ENCODE results near the gene HOXB3. TPM values are rescaled to one million over a fixed set of nuclear protein-coding genes. Genes with fewer than 3 reads are reported as not detected.
"Not testable (repeated sequence)": the region's sequence is repeated elsewhere in the genome, so short reads cannot be mapped to it uniquely, and the experiment has no call there.

The HOXB3 gene
- total RNA-seq, 1 donor from 2014 or later, result not detected

DNA sequence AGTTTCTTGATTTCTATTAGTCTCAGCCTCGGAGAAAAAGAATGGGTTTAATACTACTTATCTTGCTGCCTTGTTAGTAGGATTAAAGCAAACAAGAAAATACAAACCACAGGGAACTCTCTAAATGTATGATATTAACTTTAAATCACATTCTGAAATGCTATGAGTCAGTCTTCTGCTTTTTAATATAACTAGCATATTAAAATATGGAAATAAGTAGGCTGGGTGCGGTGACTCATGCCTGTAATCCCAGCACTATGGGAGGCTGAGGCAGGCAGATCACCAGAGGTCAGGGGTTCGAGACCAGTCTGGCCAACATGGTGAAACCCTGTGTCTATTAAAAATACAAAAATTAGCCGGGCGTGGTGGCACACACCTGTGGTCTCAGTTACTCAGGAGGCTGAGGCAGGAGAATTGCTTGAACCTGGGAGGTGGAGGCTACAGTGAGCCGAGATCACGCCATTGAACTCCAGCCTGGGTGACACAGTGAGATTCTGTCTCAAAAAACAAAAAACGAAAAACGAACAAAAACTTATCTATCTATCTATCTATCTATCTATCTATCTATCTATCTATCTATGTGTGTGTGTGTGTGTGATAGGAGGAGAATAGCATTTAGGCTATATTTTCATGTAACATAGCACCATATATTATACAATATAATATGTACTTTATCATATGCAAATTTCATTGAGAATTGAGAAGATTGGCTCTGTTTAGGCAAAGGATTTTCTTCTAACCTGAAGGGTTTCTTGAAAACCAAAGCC lies 54.1 kb downstream of the HOXB3 start:
- DNase-seq (ENCODE audit: low spot score in 2 of 2); FAIRE-seq: not testable (repeated sequence)

DNA sequence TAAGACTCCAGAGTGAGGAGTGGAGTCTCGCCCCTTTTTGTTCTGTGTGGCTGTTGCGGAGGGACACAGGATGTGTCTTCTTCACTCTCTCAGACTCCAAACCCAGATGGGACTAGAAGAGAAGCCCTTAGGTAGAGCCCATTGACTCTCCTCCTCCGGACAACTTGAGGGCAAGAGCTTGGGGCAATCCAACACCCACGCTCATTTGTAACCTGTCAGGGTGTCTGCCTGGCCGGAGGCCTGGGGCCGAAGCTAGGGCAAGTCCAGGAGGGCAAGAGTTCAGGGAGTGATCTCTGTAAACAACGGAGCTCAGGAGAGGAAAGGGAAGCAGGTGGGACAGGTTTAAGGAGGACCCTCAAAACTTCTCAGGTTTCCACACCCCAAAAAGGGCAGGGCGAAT lies 57.8 kb downstream of the HOXB3 start:
- DNase-seq (ENCODE audit: low spot score in 2 of 2), result no peak
- FAIRE-seq, result no peak

DNA sequence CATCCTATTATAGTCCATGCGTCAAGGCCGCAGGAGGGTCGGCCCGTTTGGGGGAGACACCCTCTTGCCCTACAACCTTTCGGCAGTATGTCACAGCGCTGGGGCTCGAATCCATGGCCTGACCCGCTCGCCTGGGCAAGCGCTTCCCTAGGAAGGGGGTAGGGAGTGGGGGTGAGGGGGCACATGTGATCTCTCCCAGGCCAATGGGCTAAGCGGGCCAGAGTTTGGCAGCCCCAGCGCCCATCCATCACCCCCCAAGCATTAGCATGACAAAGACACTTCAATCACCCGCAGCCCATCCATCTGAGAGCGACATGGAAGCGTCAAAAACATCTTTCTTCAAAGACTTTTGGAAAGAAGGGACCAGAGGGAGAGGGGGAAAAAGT lies 59.2 kb downstream of the HOXB3 start, which contains the start of gene HOXB1:
Gene HOXB1, minus strand, starts transcription at position 125 of the 386 bp plus-strand sequence. Its CDS starts 107 bp downstream, at position 18.
- DNase-seq (ENCODE audit: low spot score in 2 of 2) (no peak), FAIRE-seq (no peak)

DNA sequence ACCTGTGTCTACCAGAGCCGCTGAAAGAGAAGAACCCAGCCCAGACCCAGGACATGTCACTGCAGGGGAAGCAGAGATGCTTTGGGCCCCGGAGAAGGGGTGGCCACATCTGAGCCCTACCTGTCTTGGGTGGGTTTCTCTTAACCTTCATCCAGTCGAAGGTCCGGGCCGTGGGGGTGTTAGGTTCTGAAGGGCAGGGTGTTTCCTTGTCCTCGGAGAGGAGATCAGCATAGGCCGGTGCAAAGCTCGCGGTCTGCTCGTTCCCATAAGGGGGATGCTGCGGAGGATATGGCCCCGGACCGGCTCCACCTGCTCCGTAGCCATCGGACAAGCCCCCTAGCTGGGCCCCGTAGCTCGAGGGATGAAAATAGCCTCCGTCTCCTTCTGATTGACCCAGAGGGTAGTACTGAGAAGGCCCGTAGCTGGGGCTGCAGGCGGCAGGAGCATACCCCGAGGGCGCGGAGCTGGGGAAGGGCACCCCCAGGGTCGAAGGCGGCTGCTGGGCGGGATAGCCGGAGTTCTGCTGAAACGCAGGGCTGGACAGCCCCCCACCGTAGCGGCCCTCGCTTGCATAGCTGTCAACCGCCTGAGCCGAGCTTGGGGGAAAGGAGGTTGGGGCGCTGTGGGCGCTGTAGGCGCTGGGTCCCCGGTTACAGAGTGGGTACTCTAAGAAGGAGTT lies 59.7 kb downstream of the HOXB3 start:
- no peak for DNase-seq (ENCODE audit: low spot score in 2 of 2)
- no peak for FAIRE-seq

DNA sequence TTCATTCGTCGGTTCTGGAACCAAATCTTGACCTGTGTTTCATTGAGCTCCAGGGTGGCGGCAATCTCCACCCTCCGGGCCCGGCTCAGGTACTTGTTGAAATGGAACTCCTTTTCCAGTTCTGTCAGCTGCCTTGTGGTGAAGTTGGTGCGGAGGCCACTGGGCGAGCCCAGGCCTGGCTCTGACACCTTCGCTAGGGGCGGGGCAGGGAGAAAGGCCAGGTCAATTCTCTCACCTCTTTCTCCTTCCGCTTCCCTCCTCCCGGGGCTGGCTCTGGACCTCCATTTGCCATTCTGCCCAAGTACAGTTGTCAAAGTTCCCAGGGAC lies 60.4 kb downstream of the HOXB3 start:
- DNase-seq (ENCODE audit: low spot score in 2 of 2) (no peak), FAIRE-seq (no peak)

DNA sequence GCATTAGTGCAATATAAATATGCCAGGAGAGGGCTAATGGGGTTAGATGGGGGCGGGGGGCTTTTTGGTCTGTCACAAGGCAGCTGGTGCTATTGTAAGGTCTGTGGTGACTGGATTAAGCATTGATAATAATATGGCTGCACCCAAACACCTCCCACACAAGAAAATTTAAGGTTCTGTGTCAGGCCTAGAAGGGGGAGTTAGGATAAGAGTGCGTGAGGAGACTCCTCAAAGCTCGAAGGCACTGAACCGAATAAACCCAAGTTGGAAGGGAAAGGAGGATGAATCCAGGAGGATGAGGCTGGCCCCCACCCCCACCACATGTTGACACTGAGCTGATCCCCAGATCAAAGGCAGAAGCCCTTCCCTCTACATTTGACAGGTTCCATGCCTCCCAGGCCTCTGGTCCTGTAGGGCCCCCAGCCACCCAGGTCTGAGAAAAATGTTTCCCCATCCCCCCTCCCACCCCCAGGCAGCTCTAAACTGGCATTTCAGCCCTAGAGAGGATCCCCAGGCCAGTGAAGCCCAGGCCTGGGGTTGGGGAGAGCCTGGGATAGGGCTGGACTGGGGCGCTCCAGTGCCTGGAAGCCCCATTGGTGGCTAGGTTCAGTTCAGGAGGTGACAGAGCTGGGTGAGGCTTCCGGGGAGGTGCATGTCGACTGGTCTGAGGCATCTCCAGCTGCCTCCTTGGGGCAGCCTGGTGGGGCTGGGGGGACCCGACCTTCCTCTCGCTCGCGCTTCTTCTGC lies 60.9 kb downstream of the HOXB3 start:
- DNase-seq (ENCODE audit: low spot score in 2 of 2), result no peak
- FAIRE-seq, result no peak

DNA sequence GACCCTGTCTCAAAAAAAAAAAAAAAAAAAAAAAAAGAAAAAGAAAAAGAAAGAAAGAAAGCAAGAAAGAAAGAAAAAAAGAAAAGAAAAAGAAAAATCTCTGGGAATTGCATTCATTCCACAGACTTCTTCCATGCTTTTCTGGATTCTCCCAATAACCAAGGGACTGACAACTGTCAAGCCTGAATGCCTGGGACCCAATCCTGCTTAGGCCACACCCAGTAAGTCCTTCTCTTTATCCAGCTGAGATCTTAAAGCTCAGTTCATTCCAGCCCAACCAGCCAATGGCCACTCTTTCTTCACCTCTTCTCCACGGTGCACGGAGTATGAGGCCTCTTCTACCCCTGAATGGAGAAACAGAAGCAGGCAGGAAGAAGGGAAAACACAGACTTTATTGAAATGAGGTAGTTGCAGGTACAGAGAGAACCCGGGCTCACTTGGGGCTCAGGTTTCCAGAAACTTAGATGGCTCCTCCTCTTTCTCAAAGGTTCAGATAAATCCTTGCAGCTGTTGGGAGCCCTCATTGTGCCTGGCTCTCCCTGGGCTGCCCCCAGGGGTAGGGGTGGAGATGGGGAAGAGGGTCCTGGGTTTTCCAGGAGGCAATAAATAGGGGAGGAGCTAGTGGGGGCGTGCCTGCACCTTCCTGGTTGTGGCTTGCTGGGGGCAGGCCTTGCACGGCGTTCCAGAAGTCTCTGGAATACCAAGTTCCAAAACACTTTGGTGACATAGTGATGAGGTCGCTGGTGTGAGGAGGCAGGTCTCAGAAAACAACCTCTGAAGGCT lies 61.7 kb downstream of the HOXB3 start:
- no peak for FAIRE-seq
- no peak for DNase-seq (ENCODE audit: low spot score in 2 of 2)

DNA sequence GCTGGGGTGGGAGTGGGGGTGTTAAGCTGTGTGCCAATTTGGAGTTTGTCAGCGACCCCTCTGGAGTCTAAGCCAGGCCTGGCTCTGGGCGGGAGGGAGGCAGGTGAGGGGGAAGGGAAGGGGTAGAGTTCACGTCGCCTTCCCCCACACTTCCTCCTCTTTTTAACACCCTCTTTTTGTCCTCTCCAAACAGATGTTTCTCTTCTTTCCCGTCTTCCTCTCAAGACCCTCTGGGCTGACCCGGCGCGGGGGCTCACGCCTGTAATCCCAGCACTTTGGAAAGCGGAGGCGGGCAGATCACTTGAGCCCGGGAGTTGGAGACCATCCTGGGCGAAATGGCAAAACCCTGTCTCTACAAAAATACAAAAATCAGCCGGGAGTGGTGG lies 62.5 kb downstream of the HOXB3 start:
- FAIRE-seq (no peak), DNase-seq (ENCODE audit: low spot score in 2 of 2) (no peak)

DNA sequence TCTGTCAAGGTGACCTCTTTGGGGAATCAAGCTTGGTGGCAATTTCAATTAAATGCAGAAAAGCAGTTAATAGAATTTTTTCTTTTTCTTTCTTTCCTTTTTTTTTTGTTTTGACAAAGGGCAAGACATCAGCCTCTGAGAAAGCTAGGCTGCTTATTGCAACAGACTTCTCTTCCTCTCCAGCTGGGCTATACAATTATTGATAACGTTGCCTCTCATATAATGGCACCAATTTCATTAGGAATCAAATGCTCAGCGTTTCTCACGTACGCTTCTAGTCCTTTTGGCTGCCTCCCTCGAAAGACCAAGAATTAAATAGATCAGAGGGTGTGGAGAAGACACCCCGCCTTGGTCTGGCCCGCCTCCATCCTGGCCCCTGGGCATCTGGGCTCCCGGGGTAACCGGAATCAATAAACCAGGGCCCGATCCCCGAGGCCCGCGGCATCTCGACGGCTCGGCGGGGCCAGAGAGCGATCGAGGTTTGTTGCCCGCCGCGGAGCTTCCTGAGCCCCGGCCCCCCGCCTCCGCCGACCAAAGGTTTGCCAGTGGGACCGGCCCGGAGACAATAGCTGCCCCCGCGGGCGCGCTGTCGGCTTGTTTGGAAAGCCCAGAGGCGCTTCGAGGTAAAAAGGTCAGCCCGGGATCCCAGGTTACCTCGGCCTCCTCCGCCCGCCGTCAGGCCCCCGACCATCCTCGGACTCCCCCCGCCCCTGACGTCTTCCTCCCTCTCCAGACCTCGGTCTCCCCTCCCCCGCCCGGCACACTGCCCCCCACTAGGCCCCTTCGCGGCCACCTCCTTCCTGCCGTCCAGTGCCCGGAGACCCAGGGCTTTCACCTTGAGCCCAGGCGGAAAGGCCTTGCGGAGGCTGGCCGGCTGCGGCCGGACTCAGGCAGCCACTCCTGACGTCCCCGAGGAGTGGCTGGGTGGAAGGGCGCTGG lies 63.2 kb downstream of the HOXB3 start:
- FAIRE-seq, result no peak

DNA sequence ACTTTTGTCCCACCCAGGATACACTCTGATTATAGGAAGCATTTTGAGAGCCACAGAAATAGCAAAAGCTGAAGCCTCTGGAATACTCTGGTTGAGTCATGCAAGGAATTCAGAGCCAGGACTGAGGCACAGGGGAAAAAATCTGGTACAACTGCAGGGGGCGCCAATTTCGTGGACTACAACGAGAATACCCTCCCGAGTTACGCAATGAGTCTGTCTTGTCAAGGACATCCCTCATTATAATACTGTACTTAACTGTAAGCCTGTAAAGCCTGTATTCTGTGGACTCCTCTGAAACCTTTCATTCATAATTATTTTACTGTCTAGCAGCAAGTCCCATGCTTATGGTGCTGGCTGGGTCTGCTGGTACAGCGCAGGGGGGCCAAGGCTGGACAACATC lies 67.0 kb downstream of the HOXB3 start:
- DNase-seq (ENCODE audit: low spot score in 2 of 2) (no peak), FAIRE-seq (no peak)

More for the DNA sequence above, 63.2 kb downstream of the HOXB3 start:
- no peak for DNase-seq (ENCODE audit: low spot score in 2 of 2)

DNA sequence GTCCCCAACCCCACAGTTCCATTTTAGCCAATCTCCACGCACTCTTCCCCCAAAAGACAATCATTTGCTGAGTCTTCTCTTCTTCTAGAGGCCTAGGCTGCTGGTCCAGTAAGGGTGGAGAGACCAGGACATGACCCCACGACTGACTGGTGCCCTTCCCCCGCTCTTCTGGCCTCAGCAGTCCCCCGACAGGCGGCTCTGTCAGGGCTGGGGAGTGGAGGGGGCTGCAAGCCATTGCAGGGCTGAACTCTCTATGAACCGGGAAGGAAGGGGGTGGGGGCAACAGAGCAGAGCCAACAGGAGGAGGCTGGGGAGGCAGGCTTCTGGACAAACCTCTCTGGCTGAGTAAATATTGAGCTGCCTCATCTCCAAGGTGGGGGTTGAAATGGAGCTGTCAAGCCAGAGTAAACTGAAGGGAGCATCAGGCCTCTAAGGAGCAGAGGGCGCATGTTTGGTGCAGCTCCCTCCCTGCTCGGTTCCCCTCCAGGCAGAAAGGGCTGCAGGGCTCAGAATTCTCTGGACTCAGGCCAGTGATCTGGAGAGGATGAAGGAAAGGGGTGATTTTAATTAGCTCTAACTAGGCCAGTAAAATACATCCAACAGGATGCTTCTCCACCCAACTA lies 67.9 kb downstream of the HOXB3 start:
- FAIRE-seq (no peak), DNase-seq (ENCODE audit: low spot score in 2 of 2) (no peak)

DNA sequence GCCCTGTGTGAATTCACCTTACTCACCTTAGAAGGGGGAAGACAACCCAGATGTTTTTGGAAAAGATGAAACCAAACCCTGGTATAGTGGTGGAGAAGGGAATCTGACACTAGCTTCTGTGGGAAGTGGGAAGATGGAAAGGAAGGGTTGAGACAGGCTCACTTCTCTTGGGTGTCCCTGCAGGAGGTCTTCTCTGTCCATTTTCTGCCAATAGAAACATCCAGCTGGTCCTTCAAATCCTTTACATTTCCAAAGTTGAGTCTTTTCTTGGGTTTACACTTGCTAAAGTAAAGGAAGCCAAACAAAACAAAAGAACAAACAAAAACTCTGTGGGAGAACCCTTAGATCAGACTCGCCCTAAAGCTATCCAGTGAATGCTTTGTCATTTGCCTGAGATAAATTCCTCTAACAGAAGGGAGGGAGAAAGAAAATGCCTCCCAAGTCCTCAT lies 69.4 kb downstream of the HOXB3 start:
- FAIRE-seq, result no peak
- no peak for DNase-seq (ENCODE audit: low spot score in 2 of 2)

DNA sequence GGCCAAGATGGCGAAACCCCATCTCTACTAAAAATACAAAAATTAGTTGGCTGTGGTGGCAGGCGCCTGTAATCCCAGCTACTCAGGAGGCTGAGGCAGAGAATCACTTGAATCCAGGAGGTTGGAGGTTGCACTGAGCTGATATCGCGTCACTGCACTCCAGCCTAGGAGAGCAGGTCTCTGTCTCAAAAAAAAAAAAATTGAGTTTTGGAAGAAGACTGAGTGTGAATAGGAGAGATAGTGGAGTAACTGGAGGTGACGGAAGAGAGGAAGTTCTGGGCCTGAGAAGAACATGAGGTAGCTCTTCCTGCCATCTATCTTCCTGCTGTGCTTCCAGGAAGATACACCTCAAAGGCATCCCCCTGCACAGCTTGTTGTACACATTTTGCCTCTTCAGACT lies 70.6 kb downstream of the HOXB3 start:
- FAIRE-seq (no peak), DNase-seq (ENCODE audit: low spot score in 2 of 2) (no peak)

DNA sequence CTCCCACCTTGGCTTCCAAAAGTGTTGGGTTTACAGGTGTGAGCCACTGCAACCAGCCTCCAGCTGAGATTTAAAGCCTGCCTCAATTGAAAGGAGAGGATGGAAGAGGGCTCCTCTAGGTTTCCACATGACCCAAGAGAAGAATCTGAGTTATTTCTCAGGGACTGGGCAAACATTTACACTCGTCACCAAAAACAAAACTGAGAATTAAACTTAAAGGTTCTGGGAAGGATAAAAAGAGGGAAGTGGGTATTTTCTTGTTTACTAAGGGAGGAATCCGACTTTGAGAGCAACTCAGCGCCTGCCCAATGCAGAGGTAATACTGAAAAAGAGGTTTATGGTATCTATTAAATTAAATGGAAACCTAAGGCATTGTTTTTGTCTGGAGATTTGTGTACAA lies 72.6 kb downstream of the HOXB3 start:
- DNase-seq (ENCODE audit: low spot score in 2 of 2) (no peak), FAIRE-seq (no peak)

DNA sequence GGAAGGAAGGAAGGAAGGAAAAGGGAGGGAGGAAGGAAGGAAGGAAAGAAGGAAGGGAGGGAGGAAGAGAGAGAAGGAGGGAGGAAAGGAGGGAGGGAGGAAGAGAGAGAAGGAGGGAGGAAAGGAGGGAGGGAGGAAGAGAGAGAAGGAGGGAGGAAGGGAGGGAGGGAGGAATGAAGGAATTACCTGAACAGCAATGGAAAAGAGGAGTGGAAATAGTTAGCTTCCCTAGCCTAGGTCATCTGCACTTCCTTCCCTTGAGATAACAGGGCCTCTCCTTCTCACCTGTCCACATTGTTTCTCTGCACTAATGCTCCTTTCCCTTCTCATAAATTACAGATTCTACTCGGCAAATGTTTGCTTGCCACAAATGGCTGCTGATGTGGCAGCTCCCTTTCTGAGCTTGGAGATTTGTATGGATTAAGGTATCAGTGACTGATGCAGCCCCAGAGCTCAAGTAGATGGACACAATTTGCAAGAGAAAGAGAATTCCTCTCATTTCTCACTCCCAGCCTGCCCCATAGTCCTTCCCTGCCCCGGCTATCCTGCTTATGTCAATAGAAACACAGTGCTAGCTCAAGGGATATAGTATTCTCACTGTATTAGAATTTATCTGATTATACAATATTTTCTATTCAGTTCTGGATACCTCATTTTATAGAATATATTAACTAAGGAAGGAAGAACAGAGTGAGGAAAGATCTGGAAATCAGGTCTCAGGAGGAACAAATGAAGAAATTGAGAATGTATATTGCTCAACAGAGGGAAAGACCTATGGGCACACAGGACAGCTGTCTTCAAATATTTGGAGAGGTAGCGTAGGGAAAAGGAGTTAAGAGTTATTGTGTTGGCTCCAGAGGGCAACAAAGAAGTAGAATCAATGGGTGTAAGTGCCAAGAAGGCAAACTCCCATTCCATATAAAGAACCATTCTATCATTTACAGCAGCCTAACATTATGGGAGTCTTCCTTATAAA lies 73.8 kb downstream of the HOXB3 start:
- DNase-seq (ENCODE audit: low spot score in 2 of 2), result no peak

DNA sequence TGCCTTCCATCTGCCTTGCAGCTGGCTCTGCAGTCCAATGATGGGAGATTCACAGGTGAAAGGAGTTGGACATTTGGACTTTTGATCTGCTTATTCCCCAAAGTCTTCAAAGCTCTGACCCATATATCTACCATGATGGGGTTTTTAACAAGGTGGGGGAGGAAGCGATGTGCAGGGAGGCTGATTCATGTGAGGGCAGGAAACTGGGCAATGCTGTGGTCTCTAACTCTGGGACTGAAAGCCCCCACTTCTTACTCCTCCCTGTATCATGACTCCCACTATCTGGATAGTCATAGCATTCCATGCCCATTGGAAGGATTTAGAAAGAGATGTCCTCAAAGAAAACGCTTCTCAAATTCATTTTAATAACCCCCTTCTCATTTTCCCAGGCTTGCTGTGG lies 75.6 kb downstream of the HOXB3 start:
- FAIRE-seq, result no peak
- DNase-seq (ENCODE audit: low spot score in 2 of 2), result no peak

More for the DNA sequence above, 73.8 kb downstream of the HOXB3 start:
- FAIRE-seq, result no peak

DNA sequence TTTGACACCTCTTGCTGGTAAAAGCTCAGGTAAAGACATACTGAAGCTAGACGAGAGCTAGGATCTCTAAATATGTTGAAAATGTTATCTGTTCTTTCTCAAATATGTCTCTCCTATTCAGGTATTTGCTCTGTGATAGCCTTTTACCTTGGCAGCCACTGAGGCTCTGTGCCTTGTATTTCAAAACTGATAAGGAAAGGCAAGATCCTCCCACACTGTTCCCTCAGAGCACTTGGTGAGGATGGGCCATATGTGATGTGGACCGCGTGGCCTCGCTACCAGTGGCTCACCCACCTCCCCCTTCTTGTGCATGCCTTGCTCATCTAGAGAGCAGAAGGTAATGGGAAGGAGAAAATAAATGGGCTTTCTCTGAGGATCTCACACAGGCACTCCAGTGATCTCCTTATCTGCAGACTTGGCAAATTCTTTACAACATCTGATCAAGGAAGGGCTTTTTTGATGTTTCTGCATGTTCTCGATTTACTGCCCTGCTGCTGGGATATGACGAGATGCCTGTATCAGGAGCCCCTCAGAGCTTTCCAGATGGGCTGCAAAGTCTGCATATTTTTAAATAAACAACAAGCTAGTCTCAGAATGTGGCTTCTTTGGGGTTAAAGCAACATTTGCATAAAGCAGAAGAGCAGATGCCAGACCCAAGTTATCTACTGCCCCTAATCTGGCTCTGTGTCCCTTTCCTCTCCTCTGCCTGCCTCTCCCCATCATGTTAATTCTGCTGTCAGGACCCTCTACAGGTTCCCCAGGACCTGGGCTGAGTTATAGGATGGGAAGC lies 76.2 kb downstream of the HOXB3 start:
- no peak for DNase-seq (ENCODE audit: low spot score in 2 of 2)
- FAIRE-seq, result no peak
